Parathyroid adenoma (tissue), 2 donors: ENCODE data around the gene TRIM9.

ENCODE experiments used
- H2AFZ ChIP-seq: fragments of 300-600 bp; sonication (generic); one replicate; pipeline ENCODE4 v1.7.0; 2017; ENCODE audit warnings: antibody characterized with exemption, mild to moderate bottlenecking
- H3K27ac ChIP-seq: fragments of 300-600 bp; sonication (generic); one replicate; pipeline ENCODE4 v1.7.0; 2017
- H3K27me3 ChIP-seq: fragments of 300-600 bp; sonication (generic); one replicate; pipeline ENCODE4 v1.7.0; 2017; ENCODE audit warnings: low read length; ENCODE audit not compliant: control insufficient read depth, insufficient read depth
- H3K36me3 ChIP-seq: fragments of 300-600 bp; sonication (generic); one replicate; pipeline ENCODE4 v1.7.0; 2017; ENCODE audit warnings: low read length; ENCODE audit not compliant: control insufficient read depth, insufficient read depth
- H3K4me1 ChIP-seq: fragments of 300-600 bp; sonication (generic); one replicate; pipeline ENCODE4 v1.7.0; 2017; ENCODE audit warnings: control low read depth
- H3K4me2 ChIP-seq: fragments of 300-600 bp; sonication (generic); one replicate; pipeline ENCODE4 v1.7.0; 2017; ENCODE audit warnings: low read length
- H3K4me3 ChIP-seq: fragments of 300-600 bp; sonication (generic); one replicate; pipeline ENCODE4 v1.7.0; 2017; ENCODE audit warnings: low read depth, low read length
- H3K79me2 ChIP-seq: fragments of 300-600 bp; sonication (generic); one replicate; pipeline ENCODE4 v1.7.0; 2017; ENCODE audit warnings: control low read depth
- H3K9ac ChIP-seq: fragments of 300-600 bp; sonication (generic); one replicate; pipeline ENCODE4 v1.7.0; 2017; ENCODE audit warnings: mild to moderate bottlenecking
- H3K9me3 ChIP-seq: fragments of 300-600 bp; sonication (generic); one replicate; pipeline ENCODE4 v1.7.0; 2017; ENCODE audit warnings: low read length; ENCODE audit not compliant: control insufficient read depth
- CTCF ChIP-seq: fragments of 300-600 bp; sonication (generic); IDR thresholded peaks from one replicate; pipeline ENCODE4 v1.7.0; 2017; ENCODE audit warnings: antibody characterized with exemption, mild to moderate bottlenecking
- donor health status: primary hyperparathyroidism.

The TRIM9 gene

GRCh38 chr14:51028851-51029754 lies 65.8 kb downstream of the TRIM9 start:
- Histone ChIP-seq H3K9me3 (no peaks in the 10 kb centered on the region), H3K4me1 (peaks cover 3% of the 10 kb centered on the region), H3K27me3 (no peaks in the 10 kb centered on the region), H2AFZ (no peak overlapping the region), H3K4me3 (no peak overlapping the region), H3K27ac (no peak overlapping the region), H3K9ac (no peak overlapping the region), H3K36me3 (no peaks in the 10 kb centered on the region), H3K4me2 (no peak overlapping the region), H3K79me2 (no peaks in the 10 kb centered on the region)
- TF ChIP-seq CTCF = no peak

DNA sequence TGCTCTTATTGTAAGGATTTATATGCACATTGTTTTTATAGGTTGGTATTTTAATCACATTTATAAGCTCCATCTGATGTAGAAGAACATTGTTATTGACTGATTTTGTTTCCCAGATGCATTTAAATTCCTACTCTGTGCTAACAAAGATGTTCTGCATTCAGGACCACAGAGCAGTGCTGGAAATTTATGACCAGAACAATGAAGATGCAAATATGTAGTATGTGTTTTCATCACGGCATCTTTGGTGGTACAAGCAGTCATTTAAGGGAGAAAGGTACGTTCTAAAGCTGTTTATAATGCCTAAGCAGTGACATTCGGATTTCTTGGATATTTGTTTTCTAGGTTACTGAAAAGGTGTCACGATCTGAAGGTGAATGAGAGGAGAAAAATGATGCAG lies 66.5 kb downstream of the TRIM9 start:
- Histone ChIP-seq H3K4me3 (no peak overlapping the region), H3K36me3 (no peaks in the 10 kb centered on the region), H2AFZ (no peak overlapping the region), H3K27ac (no peak overlapping the region), H3K4me1 (peaks cover under 1% of the 10 kb centered on the region), H3K27me3 (no peaks in the 10 kb centered on the region), H3K9ac (no peak overlapping the region), H3K79me2 (no peaks in the 10 kb centered on the region), H3K4me2 (no peak overlapping the region), H3K9me3 (no peaks in the 10 kb centered on the region)
- no peak for TF ChIP-seq CTCF

DNA sequence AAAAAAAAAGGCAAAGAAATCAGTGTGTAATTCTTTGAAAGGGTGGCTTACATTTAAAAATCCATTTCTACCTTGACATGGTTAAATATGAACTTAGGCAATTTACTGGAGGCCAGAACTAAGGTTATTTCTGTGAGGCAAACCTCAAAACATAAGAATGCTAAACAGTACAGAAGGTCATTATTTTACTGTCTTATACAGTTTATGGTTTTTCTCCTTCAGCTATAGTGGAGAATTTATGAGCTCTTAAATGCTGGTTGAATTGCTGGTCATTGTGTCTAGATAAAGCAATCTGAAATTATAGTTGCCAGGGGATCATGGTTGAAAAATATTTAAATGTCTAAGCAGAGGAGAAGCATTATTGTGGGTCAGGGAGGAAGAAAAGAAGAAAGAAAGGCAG lies 70.5 kb downstream of the TRIM9 start:
- H3K9ac ChIP-seq = no peak overlapping the region

DNA sequence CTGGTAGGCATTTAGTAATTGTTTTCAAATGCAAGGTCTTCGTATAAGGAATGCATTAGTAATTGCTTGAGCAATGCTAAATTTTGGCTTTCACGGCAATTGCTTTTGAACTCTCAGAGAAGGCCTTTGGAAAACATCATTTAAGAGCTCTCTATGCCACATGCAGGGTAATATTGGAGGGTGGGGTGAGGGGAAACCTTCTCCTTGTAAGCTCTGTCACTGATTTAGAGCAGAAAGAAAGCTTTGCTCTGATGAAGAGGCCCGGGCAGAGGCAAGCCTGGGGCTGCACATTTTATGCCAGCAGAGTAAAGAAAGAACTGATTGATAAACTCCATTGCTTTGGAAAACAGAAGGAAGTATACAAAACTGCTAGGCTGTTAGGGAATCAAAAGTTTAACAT lies 70.9 kb downstream of the TRIM9 start:
- no peak overlapping the region for H3K4me3 ChIP-seq
- no peak for TF ChIP-seq CTCF
- peaks cover 21% of the 10 kb centered on the region for H3K4me1 ChIP-seq
- no peaks in the 10 kb centered on the region for H3K27me3 ChIP-seq
- no peak overlapping the region for H3K9ac ChIP-seq
- no peaks in the 10 kb centered on the region for H3K36me3 ChIP-seq
- H3K79me2 ChIP-seq = no peaks in the 10 kb centered on the region
- H3K9me3 ChIP-seq = no peaks in the 10 kb centered on the region
- H3K27ac ChIP-seq = no peak overlapping the region
- no peak overlapping the region for H3K4me2 ChIP-seq
- H2AFZ ChIP-seq = no peak overlapping the region

More for the DNA sequence above, 70.5 kb downstream of the TRIM9 start:
- Histone ChIP-seq H3K27ac (no peak overlapping the region), H3K27me3 (no peaks in the 10 kb centered on the region), H3K4me1 (peaks cover 20% of the 10 kb centered on the region), H3K36me3 (no peaks in the 10 kb centered on the region), H3K4me2 (no peak overlapping the region), H3K79me2 (no peaks in the 10 kb centered on the region), H2AFZ (no peak overlapping the region), H3K9me3 (no peaks in the 10 kb centered on the region), H3K4me3 (no peak overlapping the region)
- TF ChIP-seq CTCF = no peak

- no peak overlapping the region for H3K9ac ChIP-seq
- no peak overlapping the region for H3K27ac ChIP-seq
- TF ChIP-seq CTCF = no peak
These were observed 72.1 kb downstream of the TRIM9 start for GRCh38 chr14:51022769-51023168.

More at GRCh38 chr14:51022769-51023168, 72.1 kb downstream of the TRIM9 start:
- Histone ChIP-seq H3K4me1 (peaks cover 21% of the 10 kb centered on the region), H3K79me2 (no peaks in the 10 kb centered on the region), H3K9me3 (no peaks in the 10 kb centered on the region), H2AFZ (no peak overlapping the region), H3K4me3 (no peak overlapping the region), H3K4me2 (no peak overlapping the region), H3K36me3 (no peaks in the 10 kb centered on the region), H3K27me3 (no peaks in the 10 kb centered on the region)
